ENCODE results near the gene NFX1. TPM values are rescaled to one million over a fixed set of nuclear protein-coding genes. Genes with fewer than 3 reads are reported as not detected.

The NFX1 gene
- total and polyA plus RNA-seq, 9 of the 15 experiments (the other 6 are each of a cell fraction or from before 2014, with no cell fraction given): 8.8 to 38.9 (median 26.8) TPM

DNA sequence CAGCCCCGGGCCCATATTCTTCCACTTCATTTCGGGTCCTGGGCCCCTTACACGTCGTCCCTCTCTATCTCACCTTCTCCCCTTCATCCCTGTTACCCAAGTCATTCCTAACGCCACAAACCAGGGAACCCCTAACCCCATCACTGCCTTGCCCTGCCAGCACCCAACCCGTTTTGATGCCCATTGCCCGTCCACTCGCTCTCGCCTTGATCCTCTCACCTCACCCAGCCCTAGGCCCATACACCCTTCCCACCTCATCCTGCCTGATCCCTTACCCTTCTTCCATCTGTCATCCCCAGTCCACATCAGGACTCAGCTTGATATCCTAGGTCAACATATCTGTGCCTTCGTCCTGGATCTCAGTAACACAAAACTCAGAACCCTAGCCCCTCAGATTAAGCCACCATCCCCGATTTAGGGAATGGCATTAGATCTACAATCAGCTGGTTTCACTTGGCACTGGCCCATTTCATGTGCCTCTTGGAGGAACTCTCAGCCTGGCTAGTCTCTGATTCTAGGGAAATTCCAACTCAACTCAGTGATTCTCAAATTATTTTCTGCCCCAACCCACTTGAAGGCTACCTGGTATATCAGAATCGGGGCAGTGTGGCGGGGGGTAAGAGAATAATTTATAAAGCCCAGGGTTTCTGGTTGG lies 25.0 kb upstream of the NFX1 start:
- in situ Hi-C loops (cut with MboI): no loop called here
- Histone ChIP-seq H3K79me2 (ENCODE audit: control insufficient read depth, insufficient read depth, low read length) (peaks cover 57% of the 10 kb centered on the region), H3K4me2 (ENCODE audit: insufficient read depth, low read length) (peak overlapping the region; percentile 100), H3K9me3 (replicated peaks; ENCODE audit: control insufficient read depth, insufficient read depth, low read depth, low read length) (no peaks in the 10 kb centered on the region), H3K27me3 (ENCODE audit: control insufficient read depth in 2 of 2, insufficient read depth in 2 of 2, low read length in 2 of 2) (no peaks in the 10 kb centered on the region), H3K9ac (ENCODE audit: insufficient read depth in 1 of 2, low read depth in 2 of 2, low read length in 2 of 2) (peak overlapping the region; percentile 88 to 97), H3K27ac (ENCODE audit: extremely low read depth, low read depth, low read length) (peak overlapping the region; percentile 83), H3K4me1 (replicated peaks in 1 of 2; ENCODE audit: control insufficient read depth in 2 of 2, insufficient read depth in 2 of 2, low read length in 2 of 2) (peaks cover 5 to 26% of the 10 kb centered on the region in 2 experiments; a peak in 3 of 5 replicates), H3K9me1 (ENCODE audit: control insufficient read depth, insufficient read depth, low read length) (no peaks in the 10 kb centered on the region), H3K4me3 (peak overlapping the region; percentile 80), H2AFZ (ENCODE audit: low read depth, low read length) (peak overlapping the region; percentile 76), H3K36me3 (ENCODE audit: control insufficient read depth, insufficient read depth, low read length) (peaks cover 57% of the 10 kb centered on the region), H4K20me1 (replicated peaks; ENCODE audit: control insufficient read depth, insufficient read depth, low read length) (no peaks in the 10 kb centered on the region)
- intact Hi-C loops (cut with micrococcal nuclease): no loop called here
- ChIA-PET CTCF (ENCODE audit: low intra/inter-chr PET ratio) (no interaction called here), POLR2A (no interaction called here)
- no peak for DNase-seq (ENCODE audit: extremely low read depth in 1 of 4, low spot score in 3 of 4)
- BruUV-seq (replicated peaks): no TSS peak
- 5% methylated on average over 7 of the region's 13 CpGs for WGBS (ENCODE audit: insufficient coverage, low coverage, missing lambda C conversion rate)
- FAIRE-seq: no peak
- ATAC-seq: no peak
- no peak for TF ChIP-seq NEUROD1 (IDR thresholded peaks at IDR 0.05; ENCODE audit: borderline replicate concordance, low read depth, low read length, partially characterized antibody)
- TF ChIP-seq, protein P1, sequence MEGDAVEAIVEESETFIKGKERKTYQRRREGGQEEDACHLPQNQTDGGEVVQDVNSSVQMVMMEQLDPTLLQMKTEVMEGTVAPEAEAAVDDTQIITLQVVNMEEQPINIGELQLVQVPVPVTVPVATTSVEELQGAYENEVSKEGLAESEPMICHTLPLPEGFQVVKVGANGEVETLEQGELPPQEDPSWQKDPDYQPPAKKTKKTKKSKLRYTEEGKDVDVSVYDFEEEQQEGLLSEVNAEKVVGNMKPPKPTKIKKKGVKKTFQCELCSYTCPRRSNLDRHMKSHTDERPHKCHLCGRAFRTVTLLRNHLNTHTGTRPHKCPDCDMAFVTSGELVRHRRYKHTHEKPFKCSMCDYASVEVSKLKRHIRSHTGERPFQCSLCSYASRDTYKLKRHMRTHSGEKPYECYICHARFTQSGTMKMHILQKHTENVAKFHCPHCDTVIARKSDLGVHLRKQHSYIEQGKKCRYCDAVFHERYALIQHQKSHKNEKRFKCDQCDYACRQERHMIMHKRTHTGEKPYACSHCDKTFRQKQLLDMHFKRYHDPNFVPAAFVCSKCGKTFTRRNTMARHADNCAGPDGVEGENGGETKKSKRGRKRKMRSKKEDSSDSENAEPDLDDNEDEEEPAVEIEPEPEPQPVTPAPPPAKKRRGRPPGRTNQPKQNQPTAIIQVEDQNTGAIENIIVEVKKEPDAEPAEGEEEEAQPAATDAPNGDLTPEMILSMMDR (IDR thresholded peaks at IDR 0.05 in 2 of 3, conservative IDR thresholded peaks at IDR 0.05 in 1 of 3; ENCODE audit: insufficient read depth in 2 of 3, low read depth in 1 of 3, low read length in 3 of 3): no peak
- TF ChIP-seq, protein P2, sequence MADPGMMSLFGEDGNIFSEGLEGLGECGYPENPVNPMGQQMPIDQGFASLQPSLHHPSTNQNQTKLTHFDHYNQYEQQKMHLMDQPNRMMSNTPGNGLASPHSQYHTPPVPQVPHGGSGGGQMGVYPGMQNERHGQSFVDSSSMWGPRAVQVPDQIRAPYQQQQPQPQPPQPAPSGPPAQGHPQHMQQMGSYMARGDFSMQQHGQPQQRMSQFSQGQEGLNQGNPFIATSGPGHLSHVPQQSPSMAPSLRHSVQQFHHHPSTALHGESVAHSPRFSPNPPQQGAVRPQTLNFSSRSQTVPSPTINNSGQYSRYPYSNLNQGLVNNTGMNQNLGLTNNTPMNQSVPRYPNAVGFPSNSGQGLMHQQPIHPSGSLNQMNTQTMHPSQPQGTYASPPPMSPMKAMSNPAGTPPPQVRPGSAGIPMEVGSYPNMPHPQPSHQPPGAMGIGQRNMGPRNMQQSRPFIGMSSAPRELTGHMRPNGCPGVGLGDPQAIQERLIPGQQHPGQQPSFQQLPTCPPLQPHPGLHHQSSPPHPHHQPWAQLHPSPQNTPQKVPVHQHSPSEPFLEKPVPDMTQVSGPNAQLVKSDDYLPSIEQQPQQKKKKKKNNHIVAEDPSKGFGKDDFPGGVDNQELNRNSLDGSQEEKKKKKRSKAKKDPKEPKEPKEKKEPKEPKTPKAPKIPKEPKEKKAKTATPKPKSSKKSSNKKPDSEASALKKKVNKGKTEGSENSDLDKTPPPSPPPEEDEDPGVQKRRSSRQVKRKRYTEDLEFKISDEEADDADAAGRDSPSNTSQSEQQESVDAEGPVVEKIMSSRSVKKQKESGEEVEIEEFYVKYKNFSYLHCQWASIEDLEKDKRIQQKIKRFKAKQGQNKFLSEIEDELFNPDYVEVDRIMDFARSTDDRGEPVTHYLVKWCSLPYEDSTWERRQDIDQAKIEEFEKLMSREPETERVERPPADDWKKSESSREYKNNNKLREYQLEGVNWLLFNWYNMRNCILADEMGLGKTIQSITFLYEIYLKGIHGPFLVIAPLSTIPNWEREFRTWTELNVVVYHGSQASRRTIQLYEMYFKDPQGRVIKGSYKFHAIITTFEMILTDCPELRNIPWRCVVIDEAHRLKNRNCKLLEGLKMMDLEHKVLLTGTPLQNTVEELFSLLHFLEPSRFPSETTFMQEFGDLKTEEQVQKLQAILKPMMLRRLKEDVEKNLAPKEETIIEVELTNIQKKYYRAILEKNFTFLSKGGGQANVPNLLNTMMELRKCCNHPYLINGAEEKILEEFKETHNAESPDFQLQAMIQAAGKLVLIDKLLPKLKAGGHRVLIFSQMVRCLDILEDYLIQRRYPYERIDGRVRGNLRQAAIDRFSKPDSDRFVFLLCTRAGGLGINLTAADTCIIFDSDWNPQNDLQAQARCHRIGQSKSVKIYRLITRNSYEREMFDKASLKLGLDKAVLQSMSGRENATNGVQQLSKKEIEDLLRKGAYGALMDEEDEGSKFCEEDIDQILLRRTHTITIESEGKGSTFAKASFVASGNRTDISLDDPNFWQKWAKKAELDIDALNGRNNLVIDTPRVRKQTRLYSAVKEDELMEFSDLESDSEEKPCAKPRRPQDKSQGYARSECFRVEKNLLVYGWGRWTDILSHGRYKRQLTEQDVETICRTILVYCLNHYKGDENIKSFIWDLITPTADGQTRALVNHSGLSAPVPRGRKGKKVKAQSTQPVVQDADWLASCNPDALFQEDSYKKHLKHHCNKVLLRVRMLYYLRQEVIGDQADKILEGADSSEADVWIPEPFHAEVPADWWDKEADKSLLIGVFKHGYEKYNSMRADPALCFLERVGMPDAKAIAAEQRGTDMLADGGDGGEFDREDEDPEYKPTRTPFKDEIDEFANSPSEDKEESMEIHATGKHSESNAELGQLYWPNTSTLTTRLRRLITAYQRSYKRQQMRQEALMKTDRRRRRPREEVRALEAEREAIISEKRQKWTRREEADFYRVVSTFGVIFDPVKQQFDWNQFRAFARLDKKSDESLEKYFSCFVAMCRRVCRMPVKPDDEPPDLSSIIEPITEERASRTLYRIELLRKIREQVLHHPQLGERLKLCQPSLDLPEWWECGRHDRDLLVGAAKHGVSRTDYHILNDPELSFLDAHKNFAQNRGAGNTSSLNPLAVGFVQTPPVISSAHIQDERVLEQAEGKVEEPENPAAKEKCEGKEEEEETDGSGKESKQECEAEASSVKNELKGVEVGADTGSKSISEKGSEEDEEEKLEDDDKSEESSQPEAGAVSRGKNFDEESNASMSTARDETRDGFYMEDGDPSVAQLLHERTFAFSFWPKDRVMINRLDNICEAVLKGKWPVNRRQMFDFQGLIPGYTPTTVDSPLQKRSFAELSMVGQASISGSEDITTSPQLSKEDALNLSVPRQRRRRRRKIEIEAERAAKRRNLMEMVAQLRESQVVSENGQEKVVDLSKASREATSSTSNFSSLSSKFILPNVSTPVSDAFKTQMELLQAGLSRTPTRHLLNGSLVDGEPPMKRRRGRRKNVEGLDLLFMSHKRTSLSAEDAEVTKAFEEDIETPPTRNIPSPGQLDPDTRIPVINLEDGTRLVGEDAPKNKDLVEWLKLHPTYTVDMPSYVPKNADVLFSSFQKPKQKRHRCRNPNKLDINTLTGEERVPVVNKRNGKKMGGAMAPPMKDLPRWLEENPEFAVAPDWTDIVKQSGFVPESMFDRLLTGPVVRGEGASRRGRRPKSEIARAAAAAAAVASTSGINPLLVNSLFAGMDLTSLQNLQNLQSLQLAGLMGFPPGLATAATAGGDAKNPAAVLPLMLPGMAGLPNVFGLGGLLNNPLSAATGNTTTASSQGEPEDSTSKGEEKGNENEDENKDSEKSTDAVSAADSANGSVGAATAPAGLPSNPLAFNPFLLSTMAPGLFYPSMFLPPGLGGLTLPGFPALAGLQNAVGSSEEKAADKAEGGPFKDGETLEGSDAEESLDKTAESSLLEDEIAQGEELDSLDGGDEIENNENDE (IDR thresholded peaks at IDR 0.05; ENCODE audit: low read depth, low read length): no peak
- TF ChIP-seq ZNF253 (CRISPR knock-in tag; conservative IDR thresholded peaks at IDR 0.05): no peak
- 0 out of 2 replicates have a peak, but pooled peaks have one; percentile 1 for TF ChIP-seq CREM (IDR thresholded peaks at IDR 0.05; ENCODE audit: low read depth)
- TF ChIP-seq HDAC1 (IDR thresholded peaks at IDR 0.05): peak in 1 of 2 experiments; percentile 55; a peak in 1 of 4 replicates
- TF ChIP-seq ZC3H4 (CRISPR knock-in tag; IDR thresholded peaks at IDR 0.05; ENCODE audit: borderline replicate concordance): peak; percentile 59; the same call in 1 of the 2 replicates

All from K562 (cell line).